ENCODE measurements around the gene SNRNP25.

GRCh38 chr16:33877-34647, 19.6 kb upstream of the SNRNP25 start:
- TF ChIP-seq CTCF (IDR thresholded peaks at IDR 0.05; ENCODE audit: extremely low read depth in 1 of 2, insufficient read depth in 1 of 2, low read depth in 1 of 2, low read length in 2 of 2) (no peak), POLR2AphosphoS5 (IDR thresholded peaks at IDR 0.05; ENCODE audit: insufficient read depth, low read depth, low read length) (no peak), POLR2A (IDR thresholded peaks at IDR 0.05; ENCODE audit: low read depth, low read length) (no peak), EZH2 (IDR thresholded peaks at IDR 0.05; ENCODE audit: borderline replicate concordance, low read depth, low read length, severe bottlenecking) (no peak), JUN (IDR thresholded peaks at IDR 0.05; ENCODE audit: borderline replicate concordance, insufficient read depth, insufficient read length, low read depth) (no peak)
